HEK293 (cell line): ENCODE measurements around the gene ARNT2.

Source experiments
- CTCF ChIA-PET: fragments of 350-600 bp; formaldehyde crosslinking; extraction: SDS; loops from one replicate; lab custom pipeline; 2021; ENCODE audit warnings: antibody characterized with exemption; lab: Yijun Ruan, JAX
- POLR2A ChIA-PET: fragments of 300-600 bp; formaldehyde crosslinking; extraction: SDS; loops from one replicate; lab custom pipeline; 2020; ENCODE audit warnings: antibody characterized with exemption, inconsistent platforms; lab: Yijun Ruan, JAX
- H3K27ac ChIP-seq: fragments of 200-500 bp; sonication (Bioruptor generic); 2 replicates; pipeline ENCODE4 v1.5.1; 2014; ENCODE audit warnings: low read depth, low read length, control low read depth, inconsistent platforms; ENCODE audit errors: extremely low read depth
- H3K36me3 ChIP-seq, 2 experiments: fragments of 200-500 bp in 1 of 2; sonication (Bioruptor generic) in 1 of 2; 1 replicate in 1 of 2; 2 replicates in 1 of 2; pipeline ENCODE4 v1.5.1; 2014 to 2017; ENCODE audit warnings: inconsistent platforms in 2 of 2, low read length in 2 of 2; ENCODE audit not compliant: control insufficient read depth in 2 of 2, insufficient read depth in 1 of 2
- H3K4me1 ChIP-seq: fragments of 200-500 bp; sonication (Bioruptor generic); 2 replicates; pipeline ENCODE4 v1.5.1; 2014; ENCODE audit warnings: mild to moderate bottlenecking, low read length, inconsistent platforms; ENCODE audit not compliant: control insufficient read depth, insufficient read depth
- H3K4me3 ChIP-seq: 2 replicates; pipeline ENCODE4 v1.5.1; 2011; ENCODE audit warnings: low read depth, mild to moderate bottlenecking, control low read depth, low read length, moderate library complexity
- H3K9me3 ChIP-seq: fragments of 200-500 bp; sonication (Bioruptor generic); 2 replicates; pipeline ENCODE4 v1.5.1; 2014; ENCODE audit warnings: low read depth, low read length, inconsistent platforms; ENCODE audit not compliant: control insufficient read depth, insufficient read depth
- EGR2 ChIP-seq: fragments of 450-650 bp; formaldehyde crosslinking; IDR thresholded peaks from 2 replicates; pipeline ENCODE4 v1.5.1; 2016; ENCODE audit warnings: low read depth, missing biosample characterization, missing genetic modification characterization
- HOXC10 ChIP-seq: sonication (generic); formaldehyde crosslinking; IDR thresholded peaks from 2 replicates; pipeline ENCODE4 v1.8.1; 2023; ENCODE audit warnings: mild to moderate bottlenecking, missing genetic modification reagents
- HOXD13 ChIP-seq: sonication (generic); formaldehyde crosslinking; IDR thresholded peaks from 2 replicates; pipeline ENCODE4 v1.8.0; 2022; ENCODE audit warnings: missing genetic modification reagents, borderline replicate concordance
- KLF10 ChIP-seq: fragments of 450-650 bp; IDR thresholded peaks from 2 replicates; pipeline ENCODE4 v1.5.1; 2018; ENCODE audit warnings: missing biosample characterization, mild to moderate bottlenecking, missing genetic modification characterization
- RBAK ChIP-seq: fragments of 450-650 bp; formaldehyde crosslinking; IDR thresholded peaks from 2 replicates; pipeline ENCODE4 v1.5.1; 2016; ENCODE audit warnings: missing biosample characterization, missing genetic modification characterization
- ZBTB21 ChIP-seq: fragments of 450-650 bp; formaldehyde crosslinking; IDR thresholded peaks from 2 replicates; pipeline ENCODE4 v1.5.1; 2017; ENCODE audit warnings: missing biosample characterization, missing genetic modification characterization
- ZEB2 ChIP-seq: fragments of 450-650 bp; formaldehyde crosslinking; IDR thresholded peaks from 2 replicates; pipeline ENCODE4 v1.5.1; 2016; ENCODE audit warnings: missing biosample characterization, missing genetic modification characterization
- ZFP37 ChIP-seq: fragments of 450-650 bp; formaldehyde crosslinking; IDR thresholded peaks from 2 replicates; pipeline ENCODE4 v1.5.1; 2016; ENCODE audit warnings: missing biosample characterization, missing genetic modification characterization
- ZNF169 ChIP-seq: fragments of 450-650 bp; formaldehyde crosslinking; IDR thresholded peaks from 2 replicates; pipeline ENCODE4 v1.5.1; 2016; ENCODE audit warnings: missing biosample characterization, missing genetic modification characterization
- ZNF175 ChIP-seq: fragments of 450-650 bp; formaldehyde crosslinking; IDR thresholded peaks from 2 replicates; pipeline ENCODE4 v1.5.1; 2016; ENCODE audit warnings: missing biosample characterization, missing genetic modification characterization
- ZNF202 ChIP-seq: fragments of 450-650 bp; formaldehyde crosslinking; IDR thresholded peaks from 2 replicates; pipeline ENCODE4 v1.5.1; 2016; ENCODE audit warnings: missing biosample characterization, missing genetic modification characterization, borderline replicate concordance
- ZNF24 ChIP-seq: fragments of 450-650 bp; formaldehyde crosslinking; IDR thresholded peaks from 2 replicates; pipeline ENCODE4 v1.5.1; 2016; ENCODE audit warnings: missing biosample characterization, missing genetic modification characterization
- ZNF266 ChIP-seq: fragments of 450-650 bp; formaldehyde crosslinking; IDR thresholded peaks from 2 replicates; pipeline ENCODE4 v1.5.1; 2016; ENCODE audit warnings: missing biosample characterization, missing genetic modification characterization, low read depth
- ZNF302 ChIP-seq: fragments of 450-650 bp; formaldehyde crosslinking; IDR thresholded peaks from 2 replicates; pipeline ENCODE4 v1.5.1; 2016; ENCODE audit warnings: missing biosample characterization, missing genetic modification characterization, low read depth
- ZNF324 ChIP-seq: fragments of 450-650 bp; formaldehyde crosslinking; IDR thresholded peaks from 2 replicates; pipeline ENCODE4 v1.5.1; 2016; ENCODE audit warnings: missing biosample characterization, missing genetic modification characterization
- ZNF529 ChIP-seq: fragments of 450-650 bp; formaldehyde crosslinking; IDR thresholded peaks from 2 replicates; pipeline ENCODE4 v1.5.1; 2017; ENCODE audit warnings: missing genetic modification characterization, missing biosample characterization; ENCODE audit not compliant: insufficient replicate concordance
- ZNF549 ChIP-seq: fragments of 450-650 bp; IDR thresholded peaks from 2 replicates; pipeline ENCODE4 v1.5.1; 2018; ENCODE audit warnings: missing biosample characterization, missing genetic modification characterization, mild to moderate bottlenecking, inconsistent platforms, moderate library complexity
- ZNF610 ChIP-seq: fragments of 450-650 bp; formaldehyde crosslinking; IDR thresholded peaks from 2 replicates; pipeline ENCODE4 v1.5.1; 2016; ENCODE audit warnings: missing biosample characterization, missing genetic modification characterization, borderline replicate concordance
- ZSCAN16 ChIP-seq: fragments of 450-650 bp; formaldehyde crosslinking; IDR thresholded peaks from 2 replicates; pipeline ENCODE4 v1.5.1; 2016; ENCODE audit warnings: missing biosample characterization, missing genetic modification characterization
- ZSCAN30 ChIP-seq: fragments of 450-650 bp; IDR thresholded peaks from 2 replicates; pipeline ENCODE4 v1.5.1; 2018; ENCODE audit warnings: missing biosample characterization, mild to moderate bottlenecking, missing genetic modification characterization, moderate library complexity
- TF ChIP-seq, protein P1 (sequence below): fragments of 450-650 bp; formaldehyde crosslinking; IDR thresholded peaks from 2 replicates; pipeline ENCODE4 v1.5.1; 2016; ENCODE audit warnings: missing biosample characterization, missing genetic modification characterization
- TF ChIP-seq, protein P2 (sequence below): sonication (generic); formaldehyde crosslinking; IDR thresholded peaks from 2 replicates; pipeline ENCODE4 v1.8.1; 2022; ENCODE audit warnings: mild to moderate bottlenecking, moderate library complexity, missing genetic modification reagents
- TF ChIP-seq, protein P3 (sequence below): fragments of 450-650 bp; formaldehyde crosslinking; IDR thresholded peaks from 2 replicates; pipeline ENCODE4 v1.5.1; 2016; ENCODE audit warnings: missing biosample characterization, missing genetic modification characterization
- TF ChIP-seq, protein P4 (sequence below): fragments of 450-650 bp; formaldehyde crosslinking; IDR thresholded peaks from 2 replicates; pipeline ENCODE4 v1.5.1; 2016; ENCODE audit warnings: missing biosample characterization, missing genetic modification characterization
- TF ChIP-seq, protein P5 (sequence below): fragments of 450-650 bp; formaldehyde crosslinking; IDR thresholded peaks from 2 replicates; pipeline ENCODE4 v1.5.0; 2017; ENCODE audit warnings: missing biosample characterization, missing genetic modification characterization, borderline replicate concordance
- TF ChIP-seq, protein P6 (sequence below): fragments of 450-650 bp; formaldehyde crosslinking; IDR thresholded peaks from 2 replicates; pipeline ENCODE4 v1.5.1; 2017; ENCODE audit warnings: missing biosample characterization, missing genetic modification characterization

The ARNT2 gene

DNA sequence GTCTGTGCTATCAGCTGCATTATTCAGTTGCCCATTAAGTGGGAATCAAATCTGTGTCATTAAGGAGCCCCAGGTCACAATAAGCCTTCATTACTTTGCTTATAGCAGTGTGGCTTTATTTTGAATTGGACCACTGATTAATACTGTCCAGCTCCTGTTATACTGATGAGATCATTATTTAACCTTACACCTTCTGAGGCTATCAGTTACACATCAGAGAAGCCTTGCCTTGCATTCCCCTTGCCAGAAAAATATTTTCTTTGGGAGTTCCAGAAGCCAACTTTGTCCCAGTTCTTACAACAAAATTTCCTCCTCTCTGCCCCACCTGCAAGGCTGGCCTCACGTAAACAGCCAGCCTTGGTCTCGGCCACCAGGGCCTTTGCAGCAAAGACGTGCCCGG lies 29.7 kb upstream of the ARNT2 start:
- H3K27ac ChIP-seq = no peak overlapping the region
- H3K9me3 ChIP-seq = no peaks in the 10 kb centered on the region
- H3K36me3 ChIP-seq = no peaks in the 10 kb centered on the region
- ChIA-PET CTCF (no interaction called here), POLR2A (no interaction called here)
- H3K4me1 ChIP-seq = no peaks in the 10 kb centered on the region
- H3K4me3 ChIP-seq = no peak overlapping the region
- TF ChIP-seq RBAK (tag by site-specific recombination) (no peak), ZNF266 (no peak), ZNF610 (tag by site-specific recombination) (no peak), ZEB2 (tag by site-specific recombination) (no peak), HOXC10 (CRISPR knock-in tag) (no peak), ZNF324 (no peak), EGR2 (tag by site-specific recombination) (no peak), KLF10 (tag by site-specific recombination) (no peak), ZNF549 (tag by site-specific recombination) (no peak), ZNF24 (tag by site-specific recombination) (no peak)
- TF ChIP-seq, protein P1, sequence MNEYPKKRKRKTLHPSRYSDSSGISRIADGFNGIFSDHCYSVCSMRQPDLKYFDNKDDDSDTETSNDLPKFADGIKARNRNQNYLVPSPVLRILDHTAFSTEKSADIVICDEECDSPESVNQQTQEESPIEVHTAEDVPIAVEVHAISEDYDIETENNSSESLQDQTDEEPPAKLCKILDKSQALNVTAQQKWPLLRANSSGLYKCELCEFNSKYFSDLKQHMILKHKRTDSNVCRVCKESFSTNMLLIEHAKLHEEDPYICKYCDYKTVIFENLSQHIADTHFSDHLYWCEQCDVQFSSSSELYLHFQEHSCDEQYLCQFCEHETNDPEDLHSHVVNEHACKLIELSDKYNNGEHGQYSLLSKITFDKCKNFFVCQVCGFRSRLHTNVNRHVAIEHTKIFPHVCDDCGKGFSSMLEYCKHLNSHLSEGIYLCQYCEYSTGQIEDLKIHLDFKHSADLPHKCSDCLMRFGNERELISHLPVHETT (tag by site-specific recombination) = no peak

DNA sequence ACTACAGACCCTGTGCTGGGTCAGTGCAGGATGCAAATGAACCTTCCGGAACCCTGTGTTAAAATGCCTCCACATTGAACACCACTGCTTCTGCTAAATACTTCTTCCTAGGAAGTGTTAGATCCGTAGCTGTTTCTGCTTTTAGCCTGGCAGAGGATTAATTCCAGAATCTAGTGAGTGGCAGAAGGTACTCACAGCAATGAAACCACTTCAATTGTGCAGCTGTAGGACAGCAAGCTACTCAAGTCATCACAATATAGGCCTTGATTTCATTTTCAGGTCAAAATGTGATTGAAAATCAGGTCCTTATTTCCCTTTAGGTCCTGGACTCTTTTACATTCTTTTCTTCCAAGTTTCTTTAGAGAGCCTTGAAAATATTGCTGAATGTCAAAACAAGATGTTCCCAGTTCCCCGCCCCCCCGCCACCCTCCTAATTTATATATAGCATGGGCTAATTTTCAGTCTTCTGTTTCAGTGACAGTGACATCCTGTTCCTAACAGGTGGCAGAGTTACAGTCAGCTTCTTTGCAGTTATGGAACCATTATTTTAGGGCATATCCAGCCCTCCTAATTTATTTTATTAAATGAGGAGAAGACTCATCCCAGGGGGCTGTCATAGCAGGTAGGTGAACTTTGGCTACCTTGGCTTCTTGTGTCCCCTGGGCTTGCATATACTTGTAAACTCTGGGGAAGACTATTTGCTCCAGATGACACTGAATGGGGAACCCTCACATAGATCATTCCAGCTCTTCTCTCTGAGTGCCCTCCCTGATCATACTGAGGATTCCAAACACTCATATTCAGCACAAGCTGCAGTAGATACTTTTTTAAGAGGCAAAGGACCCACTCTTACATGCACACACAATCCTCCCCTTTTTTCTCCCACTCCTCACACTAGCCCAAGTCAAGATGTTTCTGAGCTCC lies 28.0 kb upstream of the ARNT2 start:
- Histone ChIP-seq H3K9me3 (no peaks in the 10 kb centered on the region), H3K27ac (no peak overlapping the region), H3K4me1 (no peaks in the 10 kb centered on the region), H3K4me3 (no peak overlapping the region), H3K36me3 (no peaks in the 10 kb centered on the region)
- CTCF ChIA-PET = interaction anchor here (0.7 to 1.1 kb wide), 2 partner anchors 42 to 384 kb away, joined by 3 to 4 read pairs; no protein-coding TSS in a partner anchor
- POLR2A ChIA-PET = no interaction called here
- TF ChIP-seq ZNF302 (tag by site-specific recombination) = no peak
- no peak for TF ChIP-seq ZFP37 (tag by site-specific recombination)
- no peak for TF ChIP-seq ZNF529 (tag by site-specific recombination)
- TF ChIP-seq, protein P2, sequence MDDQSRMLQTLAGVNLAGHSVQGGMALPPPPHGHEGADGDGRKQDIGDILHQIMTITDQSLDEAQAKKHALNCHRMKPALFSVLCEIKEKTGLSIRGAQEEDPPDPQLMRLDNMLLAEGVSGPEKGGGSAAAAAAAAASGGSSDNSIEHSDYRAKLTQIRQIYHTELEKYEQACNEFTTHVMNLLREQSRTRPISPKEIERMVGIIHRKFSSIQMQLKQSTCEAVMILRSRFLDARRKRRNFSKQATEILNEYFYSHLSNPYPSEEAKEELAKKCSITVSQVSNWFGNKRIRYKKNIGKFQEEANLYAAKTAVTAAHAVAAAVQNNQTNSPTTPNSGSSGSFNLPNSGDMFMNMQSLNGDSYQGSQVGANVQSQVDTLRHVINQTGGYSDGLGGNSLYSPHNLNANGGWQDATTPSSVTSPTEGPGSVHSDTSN (CRISPR knock-in tag) = no peak
- no peak for TF ChIP-seq HOXD13 (CRISPR knock-in tag)
- TF ChIP-seq ZSCAN16 = no peak
- TF ChIP-seq, protein P3, sequence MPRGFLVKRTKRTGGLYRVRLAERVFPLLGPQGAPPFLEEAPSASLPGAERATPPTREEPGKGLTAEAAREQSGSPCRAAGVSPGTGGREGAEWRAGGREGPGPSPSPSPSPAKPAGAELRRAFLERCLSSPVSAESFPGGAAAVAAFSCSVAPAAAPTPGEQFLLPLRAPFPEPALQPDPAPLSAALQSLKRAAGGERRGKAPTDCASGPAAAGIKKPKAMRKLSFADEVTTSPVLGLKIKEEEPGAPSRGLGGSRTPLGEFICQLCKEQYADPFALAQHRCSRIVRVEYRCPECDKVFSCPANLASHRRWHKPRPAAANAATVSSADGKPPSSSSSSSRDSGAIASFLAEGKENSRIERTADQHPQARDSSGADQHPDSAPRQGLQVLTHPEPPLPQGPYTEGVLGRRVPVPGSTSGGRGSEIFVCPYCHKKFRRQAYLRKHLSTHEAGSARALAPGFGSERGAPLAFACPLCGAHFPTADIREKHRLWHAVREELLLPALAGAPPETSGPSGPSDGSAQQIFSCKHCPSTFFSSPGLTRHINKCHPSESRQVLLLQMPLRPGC = no peak
- TF ChIP-seq, protein P4, sequence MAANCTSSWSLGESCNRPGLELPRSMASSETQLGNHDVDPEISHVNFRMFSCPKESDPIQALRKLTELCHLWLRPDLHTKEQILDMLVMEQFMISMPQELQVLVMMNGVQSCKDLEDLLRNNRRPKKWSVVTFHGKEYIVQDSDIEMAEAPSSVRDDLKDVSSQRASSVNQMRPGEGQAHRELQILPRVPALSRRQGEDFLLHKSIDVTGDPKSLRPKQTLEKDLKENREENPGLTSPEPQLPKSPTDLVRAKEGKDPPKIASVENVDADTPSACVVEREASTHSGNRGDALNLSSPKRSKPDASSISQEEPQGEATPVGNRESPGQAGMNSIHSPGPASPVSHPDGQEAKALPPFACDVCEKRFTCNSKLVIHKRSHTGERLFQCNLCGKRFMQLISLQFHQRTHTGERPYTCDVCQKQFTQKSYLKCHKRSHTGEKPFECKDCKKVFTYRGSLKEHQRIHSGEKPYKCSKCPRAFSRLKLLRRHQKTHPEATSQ (tag by site-specific recombination) = no peak
- TF ChIP-seq, protein P5, sequence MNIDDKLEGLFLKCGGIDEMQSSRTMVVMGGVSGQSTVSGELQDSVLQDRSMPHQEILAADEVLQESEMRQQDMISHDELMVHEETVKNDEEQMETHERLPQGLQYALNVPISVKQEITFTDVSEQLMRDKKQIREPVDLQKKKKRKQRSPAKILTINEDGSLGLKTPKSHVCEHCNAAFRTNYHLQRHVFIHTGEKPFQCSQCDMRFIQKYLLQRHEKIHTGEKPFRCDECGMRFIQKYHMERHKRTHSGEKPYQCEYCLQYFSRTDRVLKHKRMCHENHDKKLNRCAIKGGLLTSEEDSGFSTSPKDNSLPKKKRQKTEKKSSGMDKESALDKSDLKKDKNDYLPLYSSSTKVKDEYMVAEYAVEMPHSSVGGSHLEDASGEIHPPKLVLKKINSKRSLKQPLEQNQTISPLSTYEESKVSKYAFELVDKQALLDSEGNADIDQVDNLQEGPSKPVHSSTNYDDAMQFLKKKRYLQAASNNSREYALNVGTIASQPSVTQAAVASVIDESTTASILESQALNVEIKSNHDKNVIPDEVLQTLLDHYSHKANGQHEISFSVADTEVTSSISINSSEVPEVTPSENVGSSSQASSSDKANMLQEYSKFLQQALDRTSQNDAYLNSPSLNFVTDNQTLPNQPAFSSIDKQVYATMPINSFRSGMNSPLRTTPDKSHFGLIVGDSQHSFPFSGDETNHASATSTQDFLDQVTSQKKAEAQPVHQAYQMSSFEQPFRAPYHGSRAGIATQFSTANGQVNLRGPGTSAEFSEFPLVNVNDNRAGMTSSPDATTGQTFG (tag by site-specific recombination) = no peak
- TF ChIP-seq, protein P6, sequence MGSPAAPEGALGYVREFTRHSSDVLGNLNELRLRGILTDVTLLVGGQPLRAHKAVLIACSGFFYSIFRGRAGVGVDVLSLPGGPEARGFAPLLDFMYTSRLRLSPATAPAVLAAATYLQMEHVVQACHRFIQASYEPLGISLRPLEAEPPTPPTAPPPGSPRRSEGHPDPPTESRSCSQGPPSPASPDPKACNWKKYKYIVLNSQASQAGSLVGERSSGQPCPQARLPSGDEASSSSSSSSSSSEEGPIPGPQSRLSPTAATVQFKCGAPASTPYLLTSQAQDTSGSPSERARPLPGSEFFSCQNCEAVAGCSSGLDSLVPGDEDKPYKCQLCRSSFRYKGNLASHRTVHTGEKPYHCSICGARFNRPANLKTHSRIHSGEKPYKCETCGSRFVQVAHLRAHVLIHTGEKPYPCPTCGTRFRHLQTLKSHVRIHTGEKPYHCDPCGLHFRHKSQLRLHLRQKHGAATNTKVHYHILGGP (tag by site-specific recombination) = no peak
- no peak for TF ChIP-seq ZSCAN30 (tag by site-specific recombination)
- no peak for TF ChIP-seq HOXC10 (CRISPR knock-in tag)
- TF ChIP-seq ZNF169 = no peak
- no peak for TF ChIP-seq ZNF175 (tag by site-specific recombination)
- no peak for TF ChIP-seq ZBTB21
- no peak for TF ChIP-seq ZNF202 (tag by site-specific recombination)
